Fibroblast of lung (primary cell): ENCODE results near the gene ST6GALNAC5.

Source experiments
- EZH2 ChIP-seq: IDR thresholded peaks from 2 replicates; pipeline ENCODE4 v1.5.1; 2012; ENCODE audit warnings: low read length, control low read depth, mild to moderate bottlenecking; ENCODE audit errors: missing control alignments
- TF ChIP-seq, protein P1 (sequence below), 2 donors: IDR thresholded peaks in 1 of 2; conservative IDR thresholded peaks in 1 of 2; 1 replicate in 1 of 2; 2 replicates in 1 of 2; pipeline ENCODE4 v1.5.1; 2011 to 2012; ENCODE audit warnings: low read length in 2 of 2, control low read depth in 1 of 2, inconsistent platforms in 1 of 2, low read depth in 1 of 2, mild to moderate bottlenecking in 1 of 2

- no peak for TF ChIP-seq EZH2
- TF ChIP-seq, protein P1, sequence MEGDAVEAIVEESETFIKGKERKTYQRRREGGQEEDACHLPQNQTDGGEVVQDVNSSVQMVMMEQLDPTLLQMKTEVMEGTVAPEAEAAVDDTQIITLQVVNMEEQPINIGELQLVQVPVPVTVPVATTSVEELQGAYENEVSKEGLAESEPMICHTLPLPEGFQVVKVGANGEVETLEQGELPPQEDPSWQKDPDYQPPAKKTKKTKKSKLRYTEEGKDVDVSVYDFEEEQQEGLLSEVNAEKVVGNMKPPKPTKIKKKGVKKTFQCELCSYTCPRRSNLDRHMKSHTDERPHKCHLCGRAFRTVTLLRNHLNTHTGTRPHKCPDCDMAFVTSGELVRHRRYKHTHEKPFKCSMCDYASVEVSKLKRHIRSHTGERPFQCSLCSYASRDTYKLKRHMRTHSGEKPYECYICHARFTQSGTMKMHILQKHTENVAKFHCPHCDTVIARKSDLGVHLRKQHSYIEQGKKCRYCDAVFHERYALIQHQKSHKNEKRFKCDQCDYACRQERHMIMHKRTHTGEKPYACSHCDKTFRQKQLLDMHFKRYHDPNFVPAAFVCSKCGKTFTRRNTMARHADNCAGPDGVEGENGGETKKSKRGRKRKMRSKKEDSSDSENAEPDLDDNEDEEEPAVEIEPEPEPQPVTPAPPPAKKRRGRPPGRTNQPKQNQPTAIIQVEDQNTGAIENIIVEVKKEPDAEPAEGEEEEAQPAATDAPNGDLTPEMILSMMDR (conservative IDR thresholded peaks at IDR 0.05 in 1 of 2, IDR thresholded peaks at IDR 0.05 in 1 of 2; ENCODE audit: low read depth in 1 of 2, low read length in 2 of 2): no peak
Measured at GRCh38 chr1:76938304-76938703, 71.0 kb downstream of the ST6GALNAC5 start.
